GM06990 (cell line): ENCODE measurements around the gene TTC7B.

Source experiments
- DNase-seq: peaks from one replicate; pipeline ENCODE4 v3.0.0-alpha.2; 2011; ENCODE audit not compliant: insufficient read length; ENCODE audit errors: extremely low read depth
- H3K27me3 ChIP-seq: replicated peaks from 2 replicates; pipeline ENCODE4 v1.6.0; 2011; ENCODE audit warnings: low read length; ENCODE audit not compliant: control insufficient read depth, insufficient read depth
- H3K36me3 ChIP-seq: 2 replicates; pipeline ENCODE4 v1.5.1; 2011; ENCODE audit warnings: low read length; ENCODE audit not compliant: control insufficient read depth, insufficient read depth
- H3K4me3 ChIP-seq: replicated peaks from 2 replicates; pipeline ENCODE4 v1.5.1; 2011; ENCODE audit warnings: low read depth, mild to moderate bottlenecking, control low read depth, low read length
- CTCF ChIP-seq: IDR thresholded peaks from 2 replicates; pipeline ENCODE4 v1.5.1; 2011; ENCODE audit warnings: low read length, control low read depth, mild to moderate bottlenecking, inconsistent platforms; ENCODE audit not compliant: insufficient read depth, poor library complexity, severe bottlenecking

Gene TTC7B

GRCh38 chr14:90641615-90642243 lies 174.5 kb downstream of the TTC7B start:
- TF ChIP-seq CTCF, result no peak
- Histone ChIP-seq H3K4me3 (no peak overlapping the region), H3K36me3 (no peaks in the 10 kb centered on the region), H3K27me3 (no peaks in the 10 kb centered on the region; the same call in 1 of the 2 replicates)
- DNase-seq, result no peak

- Histone ChIP-seq H3K27me3 (no peaks in the 10 kb centered on the region; the same call in 1 of the 2 replicates), H3K4me3 (no peak overlapping the region), H3K36me3 (no peaks in the 10 kb centered on the region)
- TF ChIP-seq CTCF, result no peak
- DNase-seq, result no peak
These were observed 175.1 kb downstream of the TTC7B start for GRCh38 chr14:90641168-90641567.

- Histone ChIP-seq H3K36me3 (no peaks in the 10 kb centered on the region), H3K27me3 (no peaks in the 10 kb centered on the region), H3K4me3 (no peak overlapping the region)
- TF ChIP-seq CTCF, result no peak
- no peak for DNase-seq
These were observed 176.6 kb downstream of the TTC7B start for GRCh38 chr14:90639641-90640040.

- no peak for TF ChIP-seq CTCF
- Histone ChIP-seq H3K27me3 (no peaks in the 10 kb centered on the region), H3K36me3 (no peaks in the 10 kb centered on the region), H3K4me3 (no peak overlapping the region)
- no peak for DNase-seq
These were observed 183.4 kb downstream of the TTC7B start for GRCh38 chr14:90632871-90633270.

GRCh38 chr14:90632451-90632850 lies 183.8 kb downstream of the TTC7B start:
- DNase-seq, result no peak
- no peak for TF ChIP-seq CTCF
- Histone ChIP-seq H3K36me3 (no peaks in the 10 kb centered on the region), H3K27me3 (no peaks in the 10 kb centered on the region), H3K4me3 (no peak overlapping the region)
